ENCODE data around the gene MAGEA6. TPM values are rescaled to one million over a fixed set of nuclear protein-coding genes. Genes with fewer than 3 reads are reported as not detected.
"Not testable (repeated sequence)": the region's sequence is repeated elsewhere in the genome, so short reads cannot be mapped to it uniquely, and the experiment has no call there.

Gene MAGEA6
- total RNA-seq, 4 donors from 2014 or later: not detected

- not testable (repeated sequence) for H3K9me3 ChIP-seq, H3K36me3 ChIP-seq, H3K27ac ChIP-seq, H3K27me3 ChIP-seq, H3K4me1 ChIP-seq, H3K4me3 ChIP-seq, DNase-seq
Measured at GRCh38 chrX:152753686-152754650, 15.5 kb downstream of the MAGEA6 start, which contains the start of gene MAGEA2. MAGEA2 (minus strand) TSS chrX:152753842; CDS start chrX:152751363, 2,479 bp downstream.

GRCh38 chrX:152738560-152738959 is 30.9 kb downstream of the MAGEA6 start:
- H3K27me3 ChIP-seq: no peaks in the 10 kb centered on the region
- TF ChIP-seq POLR2A (IDR thresholded peaks at IDR 0.05): no peak
- TF ChIP-seq CTCF (IDR thresholded peaks at IDR 0.05): no peak
- DNase-seq: no peak

GRCh38 chrX:152736528-152736927 is 33.0 kb downstream of the MAGEA6 start:
- H3K4me3 ChIP-seq, H3K27me3 ChIP-seq, H3K36me3 ChIP-seq, H3K9me3 ChIP-seq, H3K4me1 ChIP-seq, H3K27ac ChIP-seq: not testable (repeated sequence)
- DNase-seq: peak in 1 of 3 donors; percentile 27

More at GRCh38 chrX:152738560-152738959, 30.9 kb downstream of the MAGEA6 start:
- no peaks in the 10 kb centered on the region for H3K9me3 ChIP-seq
- H3K36me3 ChIP-seq: no peaks in the 10 kb centered on the region
- H3K4me1 ChIP-seq: no peaks in the 10 kb centered on the region
- no peak overlapping the region for H3K4me3 ChIP-seq
- H3K27ac ChIP-seq: no peak overlapping the region

- H3K36me3 ChIP-seq: no peaks in the 10 kb centered on the region
- H3K4me3 ChIP-seq: no peak overlapping the region
- TF ChIP-seq POLR2A (IDR thresholded peaks at IDR 0.05): no peak
- TF ChIP-seq CTCF (IDR thresholded peaks at IDR 0.05): no peak
- no peaks in the 10 kb centered on the region for H3K9me3 ChIP-seq
- H3K4me1 ChIP-seq: no peaks in the 10 kb centered on the region
- DNase-seq: peak in 1 of 3 donors; percentile 14
- no peak overlapping the region for H3K27ac ChIP-seq
- H3K27me3 ChIP-seq: no peaks in the 10 kb centered on the region
Measured at GRCh38 chrX:152735860-152736511, 33.5 kb downstream of the MAGEA6 start.

- H3K27ac ChIP-seq: no peak overlapping the region
- no peak overlapping the region for H3K4me3 ChIP-seq
- H3K4me1 ChIP-seq: no peaks in the 10 kb centered on the region
- no peaks in the 10 kb centered on the region for H3K36me3 ChIP-seq
- no peaks in the 10 kb centered on the region for H3K27me3 ChIP-seq
- H3K9me3 ChIP-seq: no peaks in the 10 kb centered on the region
- TF ChIP-seq CTCF (IDR thresholded peaks at IDR 0.05) (no peak), POLR2A (IDR thresholded peaks at IDR 0.05) (no peak)
- DNase-seq: peak in 1 of 3 donors; percentile 26
Measured at GRCh38 chrX:152735101-152735500, 34.4 kb downstream of the MAGEA6 start.

GRCh38 chrX:152734143-152734858 is 35.2 kb downstream of the MAGEA6 start:
- H3K36me3 ChIP-seq, H3K27me3 ChIP-seq, H3K9me3 ChIP-seq, H3K4me3 ChIP-seq, H3K4me1 ChIP-seq, H3K27ac ChIP-seq: not testable (repeated sequence)
- DNase-seq: peak in 1 of 3 donors; percentile 14
